ENCODE measurements around the gene DDO.
A peak's percentile ranks its signal among the peaks of the same experiment; 100 is the strongest.
"Not testable (repeated sequence)": the region's sequence is repeated elsewhere in the genome, so short reads cannot be mapped to it uniquely, and the experiment has no call there.

Gene DDO

DNA sequence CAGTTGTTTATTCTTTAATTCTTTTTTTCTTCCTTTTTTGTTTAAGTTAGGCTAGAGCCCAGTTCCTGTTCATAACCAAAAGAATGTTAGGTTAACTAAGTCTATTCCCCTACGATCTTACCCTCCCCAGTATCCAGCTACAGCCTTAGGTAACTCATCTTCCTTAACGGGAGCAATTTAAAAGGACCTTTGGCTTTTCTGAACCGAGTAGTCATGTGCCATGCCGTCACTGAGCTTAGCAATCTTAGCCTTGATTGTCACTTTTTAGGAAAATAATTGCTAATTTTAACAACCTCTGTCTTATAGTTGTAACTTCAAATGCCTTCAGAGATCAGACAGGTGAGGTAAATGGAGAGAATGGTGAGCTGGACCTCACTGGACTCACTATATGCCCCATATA is 63.4 kb downstream of the DDO start:
- no peak for DNase-seq (ENCODE audit: low read depth)
- no peak overlapping the region for H3K4me3 ChIP-seq (ENCODE audit: low read length)
- TF ChIP-seq, protein P1, sequence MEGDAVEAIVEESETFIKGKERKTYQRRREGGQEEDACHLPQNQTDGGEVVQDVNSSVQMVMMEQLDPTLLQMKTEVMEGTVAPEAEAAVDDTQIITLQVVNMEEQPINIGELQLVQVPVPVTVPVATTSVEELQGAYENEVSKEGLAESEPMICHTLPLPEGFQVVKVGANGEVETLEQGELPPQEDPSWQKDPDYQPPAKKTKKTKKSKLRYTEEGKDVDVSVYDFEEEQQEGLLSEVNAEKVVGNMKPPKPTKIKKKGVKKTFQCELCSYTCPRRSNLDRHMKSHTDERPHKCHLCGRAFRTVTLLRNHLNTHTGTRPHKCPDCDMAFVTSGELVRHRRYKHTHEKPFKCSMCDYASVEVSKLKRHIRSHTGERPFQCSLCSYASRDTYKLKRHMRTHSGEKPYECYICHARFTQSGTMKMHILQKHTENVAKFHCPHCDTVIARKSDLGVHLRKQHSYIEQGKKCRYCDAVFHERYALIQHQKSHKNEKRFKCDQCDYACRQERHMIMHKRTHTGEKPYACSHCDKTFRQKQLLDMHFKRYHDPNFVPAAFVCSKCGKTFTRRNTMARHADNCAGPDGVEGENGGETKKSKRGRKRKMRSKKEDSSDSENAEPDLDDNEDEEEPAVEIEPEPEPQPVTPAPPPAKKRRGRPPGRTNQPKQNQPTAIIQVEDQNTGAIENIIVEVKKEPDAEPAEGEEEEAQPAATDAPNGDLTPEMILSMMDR (IDR thresholded peaks at IDR 0.05; ENCODE audit: insufficient read depth, low read depth, low read length, missing control alignments): no peak

DNA sequence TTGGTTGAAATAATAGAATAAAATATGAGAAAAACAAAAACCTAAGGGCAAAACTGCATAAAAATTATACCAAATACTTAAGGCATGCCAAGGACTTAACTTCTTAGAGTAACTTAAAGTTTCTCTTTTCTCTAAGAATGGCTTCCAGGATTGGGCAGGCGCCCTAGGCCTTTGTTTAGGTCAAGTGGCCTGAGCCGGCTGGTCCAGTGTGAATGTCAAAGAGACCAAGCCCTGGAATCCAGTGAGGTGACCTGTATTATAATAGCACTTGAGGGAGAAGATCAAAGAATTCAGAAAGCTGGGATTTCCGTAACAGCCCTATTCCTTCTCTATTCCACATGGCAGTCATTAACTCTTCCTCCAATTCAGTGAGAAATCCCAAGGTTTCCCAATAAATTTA is 63.8 kb downstream of the DDO start:
- TF ChIP-seq, protein P1 (IDR thresholded peaks at IDR 0.05; ENCODE audit: insufficient read depth, low read depth, low read length, missing control alignments): no peak

DNA sequence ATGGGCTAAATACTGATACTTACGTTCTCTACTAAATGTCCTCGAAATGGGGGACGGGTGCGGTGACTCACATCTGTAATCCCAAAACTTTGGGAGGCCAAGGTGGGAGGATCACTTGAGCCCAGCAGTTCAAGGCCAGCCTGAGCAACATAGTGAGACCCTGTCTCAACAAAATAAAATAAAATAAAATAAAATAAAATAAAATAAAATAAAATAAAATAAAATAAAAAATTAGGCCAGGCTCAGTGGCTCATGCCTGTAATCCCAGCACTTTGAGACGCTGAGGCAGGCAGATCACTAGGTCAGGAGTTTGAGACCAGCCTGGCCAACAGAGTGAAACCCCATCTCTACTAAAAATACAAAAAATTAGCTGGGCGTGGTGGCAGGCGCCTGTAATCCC is 64.8 kb downstream of the DDO start:
- not testable (repeated sequence) for H3K4me3 ChIP-seq (ENCODE audit: low read length); DNase-seq (ENCODE audit: low read depth)

More for the DNA sequence above, 63.8 kb downstream of the DDO start:
- H3K4me3 ChIP-seq (ENCODE audit: low read length): no peak overlapping the region
- DNase-seq (ENCODE audit: low read depth): no peak

DNA sequence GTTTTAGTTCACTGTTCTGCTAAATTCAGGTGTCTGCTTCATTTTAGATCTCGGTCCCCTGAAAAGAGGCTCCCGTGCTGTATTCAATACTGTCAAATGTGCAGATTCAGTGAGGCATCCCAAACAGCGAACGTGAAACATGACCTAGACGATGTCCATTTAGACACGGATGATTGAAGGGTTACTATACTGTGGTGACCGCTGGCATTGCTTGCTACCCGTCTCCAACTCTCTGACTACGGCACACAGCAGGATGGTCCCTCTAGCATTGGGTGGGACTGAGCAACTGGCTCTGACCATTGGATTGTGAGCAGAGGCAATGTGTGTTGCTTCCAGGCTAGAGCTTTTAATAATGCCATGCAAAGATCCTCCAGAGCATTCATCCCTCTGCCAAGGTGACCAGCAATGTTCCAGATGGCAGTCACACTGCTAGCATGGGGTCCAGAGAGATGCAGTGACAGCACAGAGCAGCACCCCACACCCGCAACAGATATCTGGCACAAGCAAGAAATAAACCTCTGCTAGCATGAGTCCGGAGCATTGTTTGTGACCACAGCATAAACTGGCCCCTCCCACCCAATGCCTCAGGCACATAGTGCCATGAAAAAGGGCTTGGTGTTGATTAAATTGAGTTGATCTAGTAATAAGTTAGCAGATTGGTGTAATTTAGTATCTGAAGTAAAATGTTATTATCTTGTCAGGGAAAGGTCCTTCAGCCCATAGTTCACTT is 66.2 kb downstream of the DDO start:
- no peak overlapping the region for H3K4me3 ChIP-seq (ENCODE audit: low read length)
- TF ChIP-seq, protein P1 (IDR thresholded peaks at IDR 0.05; ENCODE audit: insufficient read depth, low read depth, low read length, missing control alignments): no peak
- DNase-seq (ENCODE audit: low read depth): no peak

DNA sequence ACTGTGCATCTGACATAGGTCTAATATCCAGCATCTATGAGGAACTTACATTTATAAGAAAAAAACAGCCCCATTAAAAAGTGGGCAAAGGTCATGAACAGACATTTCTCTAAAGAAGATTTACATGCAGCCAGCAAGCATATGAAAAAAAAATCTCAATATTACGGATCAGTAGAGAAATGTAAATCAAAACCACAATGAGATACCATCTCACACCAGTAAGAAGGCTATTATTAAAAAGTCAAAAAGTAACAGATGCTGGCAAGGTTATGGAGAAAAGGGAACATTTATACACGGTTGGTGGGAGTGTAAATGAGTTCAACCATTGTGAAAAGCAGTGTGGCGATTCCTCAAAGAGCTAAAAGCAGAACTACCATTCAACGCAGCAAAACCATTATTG is 70.3 kb downstream of the DDO start:
- TF ChIP-seq, protein P1 (IDR thresholded peaks at IDR 0.05; ENCODE audit: insufficient read depth, low read depth, low read length, missing control alignments): no peak
- no peak for DNase-seq (ENCODE audit: low read depth)

DNA sequence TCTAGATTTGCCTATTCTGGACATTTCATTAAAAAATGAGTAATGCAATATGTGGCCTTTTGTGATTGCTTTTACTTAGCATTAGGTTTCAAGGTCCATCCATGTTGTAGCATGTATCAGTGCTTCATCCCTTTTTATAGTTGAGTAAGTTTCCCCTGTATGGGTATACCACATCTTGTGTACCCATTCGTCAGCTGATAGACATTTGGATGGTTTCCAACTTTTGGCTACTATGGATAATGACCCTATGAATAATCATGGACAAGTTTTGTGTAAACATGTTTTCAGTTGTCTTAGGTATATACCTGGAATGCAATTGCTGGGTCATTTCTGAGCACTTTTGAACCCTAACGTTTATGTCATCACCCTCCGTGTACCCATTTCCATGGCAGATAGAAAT is 72.6 kb downstream of the DDO start:
- H3K4me3 ChIP-seq (ENCODE audit: low read length): no peak overlapping the region
- TF ChIP-seq, protein P1 (IDR thresholded peaks at IDR 0.05; ENCODE audit: insufficient read depth, low read depth, low read length, missing control alignments): no peak
- peak; percentile 64 for DNase-seq (ENCODE audit: low read depth)

More for the DNA sequence above, 70.3 kb downstream of the DDO start:
- H3K4me3 ChIP-seq (ENCODE audit: low read length): no peak overlapping the region
